GM19099 (cell line): ENCODE results near the gene LYRM4.

Experiments used
- POLR2A ChIP-seq: IDR thresholded peaks from 3 replicates; pipeline ENCODE4 v1.6.1; 2011; ENCODE audit warnings: low read depth; ENCODE audit not compliant: insufficient read length; ENCODE audit errors: extremely low read depth

LYRM4 gene

GRCh38 chr6:5230081-5230480 is 30.7 kb downstream of the LYRM4 start:
- no peak for TF ChIP-seq POLR2A

- no peak for TF ChIP-seq POLR2A
These were observed 31.4 kb downstream of the LYRM4 start for GRCh38 chr6:5229356-5229755.

- TF ChIP-seq POLR2A: no peak
These were observed 37.4 kb downstream of the LYRM4 start for GRCh38 chr6:5223309-5223708.

- TF ChIP-seq POLR2A: no peak
These were observed 40.3 kb downstream of the LYRM4 start for GRCh38 chr6:5220443-5220842.

- TF ChIP-seq POLR2A: no peak
These were observed 41.6 kb downstream of the LYRM4 start for GRCh38 chr6:5219011-5219691.

- TF ChIP-seq POLR2A: no peak
These were observed 43.4 kb downstream of the LYRM4 start for GRCh38 chr6:5217356-5217755.

GRCh38 chr6:5215799-5216198 is 45.0 kb downstream of the LYRM4 start:
- TF ChIP-seq POLR2A: no peak

DNA sequence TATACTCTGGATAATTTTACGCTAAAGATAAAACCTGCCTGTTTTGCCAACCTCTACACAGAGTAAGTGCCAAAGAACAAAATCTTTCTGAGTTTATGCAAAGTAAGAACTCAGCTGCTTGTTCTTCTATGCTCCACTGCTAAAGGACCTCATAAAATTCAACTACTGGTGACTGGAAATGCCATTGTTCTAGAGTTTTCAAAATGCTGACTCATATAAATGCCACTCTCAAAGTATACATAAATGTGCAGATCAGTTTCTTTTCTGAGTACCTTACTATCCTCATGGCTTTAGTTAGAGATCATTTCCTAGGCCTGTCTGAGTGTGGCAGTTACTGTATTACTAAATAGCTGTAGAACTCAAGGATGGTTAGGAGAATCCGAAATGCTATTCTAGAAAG is 45.6 kb downstream of the LYRM4 start:
- no peak for TF ChIP-seq POLR2A

GRCh38 chr6:5214570-5215052 is 46.1 kb downstream of the LYRM4 start:
- TF ChIP-seq POLR2A: no peak

DNA sequence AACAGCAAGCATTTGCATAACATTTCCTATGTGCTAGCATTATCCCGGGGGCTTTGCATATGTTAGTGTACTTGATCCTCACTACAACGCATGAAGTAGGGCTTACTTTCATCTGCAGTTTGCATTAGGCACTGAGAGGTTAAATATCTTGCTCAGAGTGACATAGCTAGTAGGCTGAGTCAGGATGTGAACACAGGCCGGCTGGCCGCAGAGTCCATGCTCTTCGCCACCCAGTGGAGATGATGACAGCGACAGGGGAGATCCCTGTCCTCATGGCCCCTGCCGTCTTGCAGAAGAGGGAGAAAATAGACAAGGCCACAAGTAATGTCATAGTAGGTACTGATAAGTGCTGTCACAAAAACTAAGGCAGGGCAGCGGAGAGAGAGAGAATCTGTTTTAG is 46.9 kb downstream of the LYRM4 start:
- no peak for TF ChIP-seq POLR2A

GRCh38 chr6:5211492-5211891 is 49.3 kb downstream of the LYRM4 start:
- TF ChIP-seq POLR2A: no peak

- TF ChIP-seq POLR2A: no peak
These were observed 52.2 kb downstream of the LYRM4 start for GRCh38 chr6:5208471-5208971.

- no peak for TF ChIP-seq POLR2A
These were observed 52.7 kb downstream of the LYRM4 start for GRCh38 chr6:5208057-5208456.

- no peak for TF ChIP-seq POLR2A
These were observed 53.7 kb downstream of the LYRM4 start for GRCh38 chr6:5206920-5207561.

DNA sequence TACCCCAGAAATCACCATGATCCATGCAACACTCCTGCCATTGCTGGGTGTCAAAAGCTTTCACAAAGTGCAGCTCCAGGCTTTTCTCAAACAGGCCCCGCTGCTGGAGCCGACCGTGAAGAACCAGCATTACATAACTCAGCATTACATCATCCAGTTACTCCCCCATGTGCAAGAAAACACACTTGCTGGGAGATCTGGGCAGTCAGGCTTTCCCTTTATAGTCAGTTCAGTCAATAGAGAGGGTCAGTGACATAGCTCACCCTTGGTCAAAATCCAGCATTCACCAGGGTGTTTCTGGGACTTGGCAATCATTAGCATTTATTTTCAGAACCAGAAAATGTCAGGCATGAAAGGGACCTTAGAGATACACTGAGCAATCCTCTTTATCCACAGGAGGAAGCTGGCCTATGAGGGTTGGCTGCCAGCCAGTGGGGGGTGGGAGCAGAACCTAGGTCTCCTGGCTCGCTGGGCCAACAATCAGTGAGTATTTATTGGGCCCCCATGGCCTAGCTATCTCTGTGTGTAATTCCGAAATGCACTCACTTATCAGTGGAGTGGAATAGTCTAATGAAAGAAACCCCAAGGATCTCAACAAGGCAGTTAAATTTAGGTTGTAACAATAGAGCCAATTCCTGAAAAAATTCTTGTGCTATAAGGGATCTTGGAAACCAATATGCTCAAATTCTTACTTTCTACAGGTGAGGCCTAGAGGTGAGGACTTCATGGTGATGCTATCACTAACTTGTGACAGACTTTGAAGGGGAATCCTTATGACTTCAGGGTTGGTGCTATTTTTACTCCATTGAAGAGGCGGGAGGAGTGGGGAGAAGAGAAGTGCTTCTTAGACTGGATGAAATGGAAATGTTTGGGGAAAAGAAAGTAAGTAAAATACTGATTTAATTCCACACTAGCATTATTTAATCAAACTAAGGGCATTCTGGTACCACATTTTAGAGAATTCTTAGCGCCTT is 54.6 kb downstream of the LYRM4 start:
- no peak for TF ChIP-seq POLR2A
